D721Med (cell line): Measurements from ENCODE around the gene OR11A1.
"Not testable (repeated sequence)": the region's sequence is repeated elsewhere in the genome, so short reads cannot be mapped to it uniquely, and the experiment has no call there.

Source experiments
- DNase-seq: peaks from one replicate; pipeline ENCODE4 v3.0.0; 2011; ENCODE audit warnings: low spot score; ENCODE audit not compliant: insufficient read length
- FAIRE-seq: peaks from 2 replicates; lab custom pipeline; 2011; peaks lifted over from hg19 to GRCh38; lab: Jason Lieb, UNC
- CTCF ChIP-seq: IDR thresholded peaks from 2 replicates; pipeline ENCODE4 v1.5.1; 2012; ENCODE audit warnings: mild to moderate bottlenecking, control low read depth; ENCODE audit not compliant: insufficient read depth; ENCODE audit errors: missing control alignments

The OR11A1 gene

GRCh38 chr6:29465801-29466200 is 8.9 kb upstream of the OR11A1 start:
- no peak for TF ChIP-seq CTCF
- DNase-seq = no peak
- FAIRE-seq = no peak

- FAIRE-seq (no peak), DNase-seq (no peak)
- TF ChIP-seq CTCF = no peak
These were observed 8.4 kb upstream of the OR11A1 start for GRCh38 chr6:29465279-29465678.

- DNase-seq = no peak
- TF ChIP-seq CTCF = no peak
- no peak for FAIRE-seq
These were observed 5.2 kb upstream of the OR11A1 start for GRCh38 chr6:29462022-29462421.

DNA sequence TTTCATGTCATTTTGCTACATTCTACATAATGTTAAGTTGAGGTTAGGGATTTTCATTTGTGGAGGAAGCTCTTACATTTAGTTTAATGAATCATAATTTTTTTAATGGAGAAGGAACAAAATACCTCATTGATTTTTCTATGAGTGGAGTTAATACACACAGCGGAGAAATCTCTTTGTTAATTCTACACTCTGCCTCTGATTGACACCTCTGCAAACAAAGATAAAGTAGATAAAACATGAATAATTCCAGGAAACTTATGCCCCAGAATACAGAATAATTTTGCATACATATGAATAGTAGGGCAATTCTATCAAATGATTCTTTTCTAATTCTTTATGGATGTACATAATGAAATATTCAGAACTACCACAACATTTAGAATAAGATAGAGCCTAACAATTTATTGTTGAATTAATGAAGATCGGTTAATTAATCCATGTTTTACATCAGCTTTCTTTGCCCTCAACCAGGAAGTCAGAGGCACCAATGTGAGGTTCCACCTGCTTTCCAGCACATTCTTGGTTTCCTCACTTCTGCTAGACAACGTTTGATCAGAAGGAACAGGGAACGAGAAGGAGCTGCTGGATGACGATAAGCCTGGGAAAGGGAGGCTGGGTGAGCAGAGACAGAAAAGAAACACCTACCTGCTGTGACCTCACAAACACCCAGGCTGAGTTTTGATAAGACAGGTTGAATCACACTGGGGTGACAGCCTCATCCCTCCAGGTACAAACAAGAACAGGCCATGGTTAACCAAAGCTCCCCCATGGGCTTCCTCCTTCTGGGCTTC is 4.3 kb upstream of the OR11A1 start:
- DNase-seq = no peak
- TF ChIP-seq CTCF = no peak
- no peak for FAIRE-seq

- DNase-seq = no peak
- no peak for FAIRE-seq
- no peak for TF ChIP-seq CTCF
These were observed 5.2 kb downstream of the OR11A1 start for GRCh38 chr6:29451471-29452193.

GRCh38 chr6:29447670-29448069 is 9.2 kb downstream of the OR11A1 start:
- FAIRE-seq (no peak), DNase-seq (no peak)
- no peak for TF ChIP-seq CTCF

DNA sequence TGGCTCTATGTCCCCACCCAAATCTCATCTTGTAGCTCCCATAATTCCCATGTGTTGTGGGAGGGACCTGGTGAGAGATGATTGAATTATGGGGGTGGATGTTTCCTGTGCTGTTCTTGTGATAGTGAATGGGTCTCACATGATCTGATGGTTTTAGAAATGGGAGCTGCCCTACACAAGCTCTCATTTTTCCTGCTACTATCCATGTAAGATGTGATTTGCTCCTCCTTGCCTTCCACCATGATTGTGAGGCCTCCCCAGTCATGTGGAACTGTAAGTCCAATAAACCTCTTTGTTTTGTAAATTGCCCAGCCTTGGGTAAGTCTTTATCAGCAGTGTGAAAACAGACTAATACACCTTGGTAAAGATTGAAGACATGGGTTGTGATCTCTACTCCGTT is 12.8 kb downstream of the OR11A1 start:
- not testable (repeated sequence) for DNase-seq, FAIRE-seq
